SW 1271 (cell line): ENCODE measurements around the gene GDPD1.
A peak's percentile ranks its signal among the peaks of the same experiment; 100 is the strongest.
"Not testable (repeated sequence)": the region's sequence is repeated elsewhere in the genome, so short reads cannot be mapped to it uniquely, and the experiment has no call there.

Source experiments
- DNase-seq, 2 experiments: peaks; one replicate each; lab custom pipeline; 2025; lab: John Stamatoyannopoulos, UW

Gene GDPD1

DNA sequence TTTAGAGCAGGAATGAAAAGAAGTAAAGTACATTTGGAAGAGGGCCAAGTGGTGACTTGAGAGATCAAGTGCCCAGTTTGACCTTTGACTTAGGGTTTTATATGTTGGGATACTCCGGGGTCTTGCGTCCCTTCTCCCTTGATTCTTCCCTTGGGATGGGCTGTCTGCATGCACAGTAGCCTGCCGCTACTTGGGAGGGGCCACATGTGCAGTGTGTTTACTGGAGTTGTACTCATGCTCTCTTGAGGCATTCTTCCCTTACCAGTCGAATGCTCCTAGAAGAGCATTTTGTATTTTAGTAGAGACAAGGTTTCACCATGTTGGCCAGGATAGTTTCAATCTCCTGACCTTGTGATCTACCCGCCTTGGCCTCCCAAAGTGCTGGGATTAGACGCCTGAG, 23.8 kb downstream of the GDPD1 start:
- DNase-seq = no peak

DNA sequence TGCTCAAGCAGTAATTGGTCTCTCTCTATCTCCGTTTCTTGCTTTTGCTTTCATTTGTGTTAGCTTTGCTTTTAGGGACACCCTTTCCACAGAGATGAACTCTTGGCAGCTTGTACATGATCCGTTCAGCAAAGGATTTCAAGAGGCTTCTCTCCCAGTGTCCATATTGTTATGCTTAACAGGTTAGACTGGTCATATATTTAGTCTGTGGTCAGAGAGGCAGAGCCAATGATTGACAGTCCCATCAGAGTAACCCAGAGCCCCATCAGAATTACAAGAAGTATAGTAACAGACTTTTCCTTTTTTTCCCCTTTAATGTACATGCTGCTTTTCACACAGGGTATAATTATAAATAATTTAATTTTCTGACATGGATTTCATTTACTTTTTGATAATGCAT, 34.4 kb downstream of the GDPD1 start:
- no peak for DNase-seq

DNA sequence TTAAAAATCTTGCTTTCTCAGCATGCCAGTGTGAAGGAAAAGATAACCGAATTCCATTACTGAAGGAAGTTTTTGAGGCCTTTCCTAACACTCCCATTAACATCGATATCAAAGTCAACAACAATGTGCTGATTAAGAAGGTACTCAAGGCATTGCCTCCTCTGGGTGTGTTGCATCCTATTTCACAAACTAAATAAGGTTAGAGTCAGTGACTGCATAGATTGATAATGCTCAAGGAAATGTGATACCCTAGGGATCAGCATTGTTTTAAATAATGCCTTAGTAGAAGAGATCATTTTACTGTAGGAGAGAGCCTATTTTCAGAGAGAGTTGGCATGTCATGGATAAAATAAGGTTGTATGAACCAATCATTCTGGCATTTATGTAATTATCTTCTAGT, 36.8 kb downstream of the GDPD1 start:
- no peak for DNase-seq

DNA sequence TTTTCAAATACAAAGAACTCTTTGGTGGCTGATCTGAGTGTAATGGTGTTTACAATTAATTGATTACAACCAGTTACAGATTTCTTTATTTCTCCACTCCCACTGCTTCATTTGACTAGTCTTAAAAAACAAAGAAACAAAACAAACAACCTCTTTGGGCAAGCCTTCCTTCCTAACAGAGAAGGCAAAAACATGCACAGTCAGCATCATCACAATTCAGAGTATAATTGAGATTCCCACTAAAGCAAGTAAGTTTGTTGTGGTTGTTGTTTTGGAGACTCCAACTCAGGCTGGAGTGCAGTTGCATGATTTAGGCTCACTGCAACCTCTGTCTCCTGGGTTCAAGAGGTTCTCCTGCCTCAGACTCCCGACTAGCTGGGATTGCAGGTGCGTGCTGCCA, 40.4 kb downstream of the GDPD1 start:
- no peak for DNase-seq

DNA sequence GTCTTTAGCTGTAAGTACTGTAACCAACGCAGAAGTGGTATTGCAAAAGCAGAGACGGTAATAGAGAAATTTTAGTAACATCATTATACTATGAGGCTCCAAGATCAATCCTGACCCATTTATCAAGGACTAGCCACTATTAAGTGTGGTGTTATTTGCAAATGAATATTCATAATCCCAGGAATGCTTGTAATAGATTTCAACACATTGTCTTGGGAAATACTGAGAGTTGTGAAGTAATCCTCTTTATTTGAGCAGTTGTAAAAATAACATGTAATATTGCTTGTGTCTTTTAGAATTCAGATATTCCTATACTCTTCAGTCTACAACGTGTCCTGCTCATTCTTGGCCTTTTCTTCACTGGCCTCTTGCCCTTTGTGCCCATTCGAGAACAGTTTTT, 46.4 kb downstream of the GDPD1 start:
- no peak for DNase-seq

DNA sequence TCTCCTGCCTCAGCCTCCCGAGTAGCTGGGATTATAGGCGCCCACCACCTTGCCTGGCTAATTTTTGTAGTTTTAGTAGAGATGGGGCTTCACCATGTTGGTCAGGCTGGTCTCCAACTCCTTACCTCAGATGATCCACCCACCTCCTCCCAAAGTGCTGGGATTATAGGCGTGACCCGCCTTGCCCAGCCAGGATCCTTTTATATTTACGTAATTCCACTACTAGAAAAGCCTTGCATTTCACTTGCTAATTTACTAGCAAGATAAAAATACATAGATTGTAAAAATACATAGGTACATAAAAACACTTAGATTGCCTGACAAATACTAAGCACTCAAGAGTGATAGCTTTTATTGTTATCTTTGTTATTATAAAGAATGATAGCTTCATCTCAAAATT, 47.5 kb downstream of the GDPD1 start:
- DNase-seq = no peak

DNA sequence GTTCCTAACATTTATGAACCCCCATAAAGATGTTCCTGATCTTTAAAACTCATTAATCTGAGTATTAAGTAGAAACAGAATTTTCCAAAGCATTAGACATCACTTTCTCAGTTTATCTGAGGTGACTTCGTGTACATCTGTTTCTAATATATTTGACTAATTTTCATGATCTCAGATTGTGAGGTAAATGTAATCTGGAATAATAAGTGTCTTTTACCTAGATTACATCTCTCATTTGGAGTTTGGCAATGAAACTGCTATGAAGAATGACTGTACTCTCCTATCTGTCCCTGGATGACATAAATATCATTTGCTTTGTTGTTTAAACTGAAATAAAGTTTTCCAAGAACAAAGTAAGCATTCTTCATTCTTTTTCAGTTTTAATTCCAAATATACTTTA, 55.3 kb downstream of the GDPD1 start:
- DNase-seq = no peak

DNA sequence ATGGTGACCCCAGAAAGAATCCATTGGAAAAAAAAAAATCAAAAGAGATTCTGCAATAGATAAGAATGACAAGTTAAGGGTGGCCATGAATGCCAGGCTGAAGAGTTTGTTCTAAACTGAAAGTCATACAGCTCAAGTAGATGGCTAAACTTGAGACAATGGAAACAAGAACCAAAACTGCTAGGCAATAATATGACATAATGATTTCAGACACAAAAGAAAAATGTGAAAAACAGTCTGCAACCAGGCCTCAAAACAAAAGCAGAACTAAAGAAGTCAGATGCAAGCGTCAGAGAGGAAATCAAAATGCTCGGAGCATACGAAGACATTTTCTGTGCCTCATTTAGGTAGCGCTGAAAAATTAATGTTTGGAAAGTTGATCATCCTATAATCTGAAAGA, 56.7 kb downstream of the GDPD1 start:
- no peak for DNase-seq

DNA sequence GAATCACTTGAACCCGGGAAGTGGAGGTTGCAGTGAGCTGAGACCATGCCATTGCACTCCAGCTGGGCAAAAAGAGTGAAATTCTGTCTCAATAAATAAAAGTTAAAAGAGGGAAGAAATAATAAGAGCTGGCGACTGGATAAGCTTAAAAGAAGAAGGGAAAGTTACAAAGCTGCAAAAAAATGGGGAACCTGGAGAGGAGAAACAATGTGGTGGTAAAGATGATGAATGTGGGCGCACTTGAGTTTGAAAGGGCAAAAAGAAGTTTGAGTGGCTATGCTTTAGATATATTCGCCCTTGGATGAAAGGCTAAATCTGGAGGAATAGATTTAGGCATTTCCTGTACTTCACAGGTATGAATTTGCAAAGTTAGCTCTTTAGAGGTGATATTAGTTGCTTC, 58.1 kb downstream of the GDPD1 start:
- no peak for DNase-seq

DNA sequence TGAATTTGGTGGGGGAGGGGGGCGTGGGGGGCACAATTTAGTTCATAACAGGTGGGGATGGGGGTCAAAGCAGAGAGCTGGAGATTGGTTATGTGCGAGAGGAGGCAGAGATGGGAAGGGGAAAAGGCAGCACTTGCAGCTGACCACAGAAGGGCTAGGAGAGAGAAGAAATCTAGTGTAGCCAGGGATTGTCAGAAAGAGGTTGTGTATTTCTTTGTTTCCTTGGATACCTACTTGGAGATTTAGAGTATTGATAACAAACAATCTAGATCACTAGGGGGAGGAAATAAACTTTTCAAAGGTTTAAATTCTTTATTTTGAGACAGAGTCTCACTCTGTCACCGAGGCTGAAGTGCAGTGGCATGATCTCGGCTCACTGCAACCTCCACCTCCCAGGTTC, 64.0 kb downstream of the GDPD1 start:
- DNase-seq = peak in 1 of 2 experiments; percentile 24

DNA sequence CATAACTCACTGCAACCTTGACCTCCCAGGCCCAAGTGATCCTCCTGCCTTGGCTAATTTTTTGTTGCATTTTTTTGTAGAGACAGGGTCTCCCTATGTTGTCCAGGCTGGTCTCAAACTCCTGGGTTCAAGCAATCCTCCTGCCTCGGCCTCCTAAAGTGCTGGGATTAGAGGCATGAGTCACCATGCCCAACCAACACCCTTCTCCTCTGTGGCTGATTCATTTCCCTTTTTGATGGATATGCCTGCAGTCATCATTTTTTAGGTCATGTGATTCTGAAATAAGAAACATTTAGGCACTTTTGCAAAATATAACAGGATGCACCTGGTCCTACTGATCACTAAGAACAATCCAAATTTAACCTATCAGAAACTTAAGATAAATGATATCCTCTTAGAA, 67.1 kb downstream of the GDPD1 start:
- DNase-seq = peak in 1 of 2 experiments; percentile 46

DNA sequence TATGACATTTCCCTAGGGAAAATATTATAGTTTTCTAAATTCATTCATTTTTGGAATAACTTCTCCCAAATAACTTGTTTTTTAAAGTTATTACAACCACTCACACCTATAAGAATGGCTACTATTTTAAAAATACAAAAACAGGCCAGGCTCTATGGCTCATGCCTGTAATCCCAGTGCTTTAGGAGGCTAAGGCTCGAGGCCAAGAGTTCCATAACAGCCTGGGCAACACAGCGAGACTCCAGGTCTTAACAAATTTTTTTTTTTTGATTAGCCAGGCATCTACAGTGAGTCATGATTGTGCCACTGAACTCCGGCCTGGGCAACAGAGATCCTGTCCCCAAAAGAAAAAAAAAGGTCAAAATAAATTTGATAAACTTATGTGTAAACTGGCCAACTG, 67.6 kb downstream of the GDPD1 start:
- DNase-seq = no peak

DNA sequence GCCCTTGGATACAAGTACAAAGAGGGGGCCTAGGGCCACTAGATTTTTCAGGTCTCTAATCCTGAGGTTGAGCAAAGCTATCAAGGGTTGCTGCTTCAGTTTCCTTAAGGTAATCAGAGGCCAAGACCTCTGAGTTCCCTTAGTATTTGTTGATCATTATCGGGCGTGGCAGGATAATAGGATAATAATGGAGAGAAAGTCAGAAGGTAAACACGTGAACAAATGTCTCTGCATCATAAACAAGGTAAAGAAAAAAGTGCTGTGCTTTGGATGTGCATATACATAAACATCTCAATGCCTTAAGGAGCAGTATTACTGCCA, 69.6 kb downstream of the GDPD1 start:
- DNase-seq = no peak

DNA sequence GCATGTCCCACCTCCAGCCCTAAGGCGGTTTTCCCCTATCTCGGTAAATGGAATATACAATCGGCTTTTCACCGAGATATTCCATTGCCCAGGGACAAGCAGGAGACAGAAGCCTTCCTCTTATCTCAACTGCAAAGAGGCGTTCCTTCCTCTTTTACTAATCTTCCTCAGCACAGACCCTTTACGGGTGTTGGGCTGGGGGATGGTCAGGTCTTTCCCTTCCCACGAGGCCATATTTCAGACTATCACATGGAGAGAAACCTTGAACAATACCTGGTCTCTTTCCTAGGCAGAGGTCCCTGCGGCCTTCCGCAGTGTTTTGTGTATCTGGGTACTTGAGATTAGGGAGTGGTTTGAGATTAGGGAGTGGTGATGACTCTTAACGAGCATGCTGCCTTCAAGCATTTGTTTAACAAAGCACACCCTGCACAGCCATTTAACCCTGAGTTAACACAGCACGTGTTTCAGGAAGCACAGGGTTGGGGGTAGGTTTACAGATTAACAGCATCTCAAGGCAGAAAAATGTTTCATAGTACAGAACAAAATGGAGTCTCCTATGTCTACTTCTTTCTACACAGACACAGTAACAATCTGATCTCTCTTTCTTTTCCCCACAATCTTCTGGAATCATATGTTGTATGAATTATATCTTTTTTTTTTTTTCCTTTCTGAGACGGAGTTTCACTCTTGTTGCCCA, 70.1 kb downstream of the GDPD1 start:
- not testable (repeated sequence) for DNase-seq

DNA sequence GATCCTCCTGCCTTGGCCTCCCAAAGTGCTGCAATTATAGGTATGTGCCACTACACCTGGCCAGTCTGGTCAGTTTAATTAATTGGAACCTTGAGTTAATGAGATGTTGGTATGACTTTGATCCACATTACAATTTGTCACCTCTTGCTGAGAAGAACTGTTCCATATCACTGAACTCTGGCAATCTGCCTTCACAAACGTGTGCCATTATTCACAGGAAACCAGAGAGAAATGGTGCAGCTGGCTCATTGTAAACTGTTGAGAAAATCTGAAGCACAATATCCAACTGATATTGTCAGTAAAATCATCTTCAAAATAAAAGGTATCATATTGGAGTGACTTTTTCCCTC, 71.8 kb downstream of the GDPD1 start:
- no peak for DNase-seq

DNA sequence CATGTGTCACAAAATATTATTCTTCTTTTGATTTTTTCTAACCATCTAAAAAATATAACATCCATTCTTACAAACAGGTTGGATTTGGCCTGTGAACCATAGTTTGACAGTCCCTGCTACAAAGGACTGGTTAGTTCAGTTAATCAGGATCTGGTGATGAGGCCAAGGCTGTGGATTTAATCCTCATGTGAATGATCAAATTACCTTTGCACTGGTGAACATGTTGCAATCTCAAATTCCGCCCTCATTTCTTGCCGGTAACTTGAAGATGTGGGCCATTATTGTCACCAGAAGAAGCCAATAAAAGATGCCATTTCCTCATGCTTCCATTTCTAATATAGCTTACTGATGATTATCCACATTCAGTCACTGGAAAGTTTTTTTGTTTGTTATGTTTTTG, 75.9 kb downstream of the GDPD1 start:
- DNase-seq = no peak

DNA sequence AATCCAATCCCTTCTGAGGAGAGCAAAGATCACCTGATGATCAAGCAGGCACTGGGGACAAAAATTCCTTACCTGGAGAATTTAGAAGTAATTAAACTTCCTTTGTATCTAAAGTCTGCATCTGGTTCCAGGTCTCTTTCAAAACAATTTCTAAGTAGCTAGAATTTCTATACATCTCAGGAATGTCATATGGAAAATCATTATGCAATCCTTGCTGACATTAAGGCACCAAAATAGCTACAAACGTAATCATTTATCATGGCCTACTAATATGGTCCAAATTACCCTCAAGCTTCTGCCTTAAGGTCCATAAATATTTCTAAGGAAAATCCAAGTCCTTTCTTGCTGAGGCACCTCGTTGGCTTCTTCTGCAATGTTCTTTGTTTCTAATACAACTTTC, 78.2 kb downstream of the GDPD1 start:
- no peak for DNase-seq

DNA sequence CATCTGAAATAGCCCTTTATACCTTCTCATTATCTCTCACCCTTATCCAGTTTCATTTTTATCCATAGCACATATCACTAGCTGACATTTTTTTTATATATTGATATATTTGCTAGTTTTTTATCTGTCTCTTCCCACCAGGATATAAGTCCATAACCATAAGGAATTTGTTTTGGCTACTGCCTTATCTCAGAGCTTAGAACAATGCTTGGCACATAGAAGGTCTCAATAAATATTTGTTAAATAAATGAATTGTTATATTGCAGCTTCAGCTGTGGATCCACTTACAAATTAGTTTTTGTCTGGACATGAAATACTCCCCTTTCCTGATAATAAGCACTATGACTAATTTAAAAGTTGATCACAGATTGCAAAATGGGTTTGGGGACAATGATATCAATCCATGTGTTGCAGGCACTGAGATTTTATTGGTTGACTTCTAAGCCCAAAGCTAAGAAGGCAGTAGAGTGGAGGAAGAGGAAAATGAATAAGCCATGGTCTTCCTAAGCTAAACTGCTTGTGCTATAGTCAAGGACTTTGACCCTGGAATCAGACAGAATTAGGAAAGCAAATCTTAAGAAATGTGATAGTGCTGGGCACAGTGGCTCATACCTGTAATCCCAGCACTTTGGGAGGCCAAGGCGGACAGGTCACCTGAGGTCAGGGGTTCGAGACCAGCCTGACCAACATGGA, 79.2 kb downstream of the GDPD1 start:
- no peak for DNase-seq

DNA sequence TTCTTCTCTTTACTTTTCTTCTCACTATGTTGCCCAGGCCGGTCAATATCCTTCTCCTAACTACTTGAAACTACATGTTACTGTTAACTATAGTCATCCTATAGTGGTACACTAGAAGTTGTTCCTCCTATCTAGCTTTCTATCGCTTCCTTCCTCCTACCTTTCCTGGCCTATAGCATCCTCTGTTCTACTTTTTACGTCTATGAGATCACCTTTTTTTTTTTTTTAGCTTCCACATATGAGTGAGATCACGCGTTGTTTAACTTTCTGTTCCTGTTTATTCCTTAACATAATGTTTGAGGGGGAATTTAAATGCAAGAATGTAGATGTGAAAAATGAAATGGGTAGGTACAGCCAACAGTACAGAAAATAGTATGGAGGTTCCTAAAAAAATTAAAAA, 80.6 kb downstream of the GDPD1 start:
- DNase-seq = no peak

DNA sequence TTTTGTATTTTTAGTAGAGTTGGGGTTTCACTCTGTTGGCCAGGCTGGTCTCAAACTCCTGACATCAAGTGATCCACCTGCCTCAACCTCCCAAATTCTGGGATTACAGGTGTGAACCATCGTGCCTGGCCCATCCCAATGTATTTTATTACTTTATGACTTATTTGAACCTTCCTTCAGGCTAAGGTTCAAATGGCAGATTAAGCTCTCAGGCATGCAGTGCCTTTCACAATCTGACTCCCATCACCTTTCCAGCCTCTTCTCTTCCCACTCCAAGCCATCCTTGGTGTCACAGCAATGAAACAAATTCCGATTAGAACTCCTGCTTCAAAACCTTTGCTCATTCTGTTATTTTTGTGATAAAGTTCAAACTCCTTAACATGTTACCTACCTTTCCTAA, 84.5 kb downstream of the GDPD1 start:
- no peak for DNase-seq

DNA sequence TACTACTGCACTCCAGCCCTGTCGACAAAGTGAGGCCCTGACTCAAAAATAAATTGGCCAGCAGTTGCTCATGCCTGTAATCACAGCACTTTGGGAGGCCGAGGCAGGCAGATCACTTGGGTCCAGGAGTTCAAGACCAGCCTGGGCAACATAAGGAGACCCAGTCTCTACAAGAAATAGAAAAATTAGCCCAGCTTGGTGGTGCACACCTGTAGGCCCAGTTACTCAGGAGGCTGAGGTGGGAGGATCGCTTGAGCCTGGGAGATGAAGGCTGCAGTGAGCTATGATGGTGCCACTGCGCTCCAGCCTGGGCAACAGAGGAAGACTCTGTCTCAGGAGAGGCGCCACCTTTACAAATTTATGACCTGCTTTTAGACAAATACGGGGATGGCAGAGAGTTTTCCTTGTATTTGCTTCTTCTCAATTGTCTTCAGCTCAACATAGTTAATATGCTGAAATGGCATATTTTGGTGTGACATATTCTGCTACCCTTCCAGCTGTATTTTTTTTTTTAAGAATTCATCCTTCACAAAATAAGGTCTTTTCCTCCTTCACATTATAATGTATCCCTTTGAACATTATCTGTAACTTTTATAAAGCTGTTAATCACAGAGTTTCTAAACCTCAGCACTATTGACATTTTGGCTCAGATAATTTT, 90.1 kb downstream of the GDPD1 start:
- no peak for DNase-seq

DNA sequence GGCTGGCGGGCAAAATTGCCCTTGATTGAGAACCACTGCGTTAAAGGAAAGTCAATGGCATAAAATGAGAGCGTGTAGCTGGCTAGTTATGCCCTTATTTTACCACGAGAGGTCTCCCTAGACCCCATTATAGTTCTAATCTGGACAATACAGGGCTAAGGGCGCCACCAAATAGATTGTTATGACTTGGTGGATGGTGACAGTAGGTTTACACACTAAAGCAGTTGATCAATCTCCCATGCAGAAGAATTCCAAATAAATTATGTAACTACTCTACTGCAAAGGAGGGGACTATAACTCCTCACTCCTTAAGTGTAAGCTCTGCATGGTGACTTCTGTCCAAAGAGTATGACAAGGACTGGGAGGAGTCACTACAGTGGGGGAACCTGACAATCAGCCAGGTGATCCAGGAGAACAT, 90.7 kb downstream of the GDPD1 start:
- DNase-seq = peak in 1 of 2 experiments; percentile 76

DNA sequence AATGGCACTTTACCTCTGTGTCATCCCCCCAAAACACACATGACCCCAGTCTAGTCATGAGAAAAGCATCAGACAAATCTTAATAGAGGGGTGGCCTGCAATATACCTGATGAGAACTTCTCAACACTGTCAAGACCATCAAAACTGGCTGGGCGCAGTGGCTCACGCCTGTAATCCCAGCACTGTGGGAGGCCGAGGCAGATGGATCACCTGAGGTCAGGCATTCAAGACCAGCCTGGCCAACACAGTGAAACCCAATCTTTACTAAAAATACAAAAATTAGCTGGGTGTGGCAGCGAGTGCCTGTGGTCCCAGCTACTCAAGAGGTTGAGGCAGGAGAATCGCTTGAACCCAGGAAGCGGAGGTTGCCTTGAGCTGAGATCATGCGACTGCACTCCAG, 91.2 kb downstream of the GDPD1 start:
- not testable (repeated sequence) for DNase-seq

DNA sequence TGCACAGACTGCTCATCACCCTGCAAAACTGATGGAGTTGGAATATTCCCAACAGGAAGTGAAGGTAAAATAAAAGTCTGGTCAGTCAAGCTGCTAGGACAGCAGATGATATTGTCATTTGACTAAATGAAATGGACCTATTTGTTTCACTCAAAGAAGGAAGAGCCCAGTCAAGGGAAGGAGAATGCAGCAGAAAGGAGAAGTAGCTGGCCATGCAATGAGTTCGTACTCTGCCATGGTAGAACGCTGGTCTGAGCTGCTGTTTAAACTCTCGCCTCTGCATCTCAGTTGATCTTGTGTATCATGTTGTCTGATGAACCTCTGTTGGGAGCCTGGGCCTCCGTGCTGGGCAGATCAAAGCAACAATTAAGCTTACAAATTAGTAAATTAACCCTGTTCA, 95.6 kb downstream of the GDPD1 start:
- no peak for DNase-seq
